GM10266 (cell line): ENCODE results near the gene LTBP1.

Experiments used
- DNase-seq: peaks from one replicate; pipeline ENCODE4 v3.0.0; 2012; ENCODE audit errors: extremely low spot score
- TF ChIP-seq, protein P1 (sequence below): IDR thresholded peaks from 2 replicates; pipeline ENCODE4 v1.5.1; 2012; ENCODE audit warnings: mild to moderate bottlenecking, low read depth; ENCODE audit not compliant: control insufficient read depth, insufficient read depth; ENCODE audit errors: missing control alignments

The LTBP1 gene

DNA sequence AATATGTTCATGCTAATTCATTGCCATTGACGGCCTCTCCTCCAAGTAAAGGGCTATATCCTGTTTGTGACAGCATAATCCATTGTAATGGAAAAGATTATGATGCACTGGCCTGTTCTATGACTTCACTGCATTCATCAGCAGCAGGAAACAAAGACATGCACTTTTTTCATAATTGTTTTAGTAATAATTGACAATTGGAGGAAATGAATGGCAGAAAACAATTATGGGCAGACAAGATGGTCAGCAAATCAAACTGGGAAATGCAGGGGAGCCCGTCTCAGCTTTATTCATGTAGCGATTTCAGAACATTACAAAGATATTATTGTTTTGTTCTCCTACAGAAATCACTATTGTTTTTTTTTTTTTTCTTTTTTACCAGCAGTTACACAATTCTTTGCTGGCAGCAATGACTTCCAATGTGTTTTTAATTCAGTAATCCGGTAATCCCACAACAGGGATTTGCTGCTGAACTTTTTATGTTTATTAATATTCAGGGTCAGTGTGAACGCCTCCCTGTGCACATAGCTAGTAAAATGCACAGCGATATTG is 495.9 kb downstream of the LTBP1 start:
- TF ChIP-seq, protein P1, sequence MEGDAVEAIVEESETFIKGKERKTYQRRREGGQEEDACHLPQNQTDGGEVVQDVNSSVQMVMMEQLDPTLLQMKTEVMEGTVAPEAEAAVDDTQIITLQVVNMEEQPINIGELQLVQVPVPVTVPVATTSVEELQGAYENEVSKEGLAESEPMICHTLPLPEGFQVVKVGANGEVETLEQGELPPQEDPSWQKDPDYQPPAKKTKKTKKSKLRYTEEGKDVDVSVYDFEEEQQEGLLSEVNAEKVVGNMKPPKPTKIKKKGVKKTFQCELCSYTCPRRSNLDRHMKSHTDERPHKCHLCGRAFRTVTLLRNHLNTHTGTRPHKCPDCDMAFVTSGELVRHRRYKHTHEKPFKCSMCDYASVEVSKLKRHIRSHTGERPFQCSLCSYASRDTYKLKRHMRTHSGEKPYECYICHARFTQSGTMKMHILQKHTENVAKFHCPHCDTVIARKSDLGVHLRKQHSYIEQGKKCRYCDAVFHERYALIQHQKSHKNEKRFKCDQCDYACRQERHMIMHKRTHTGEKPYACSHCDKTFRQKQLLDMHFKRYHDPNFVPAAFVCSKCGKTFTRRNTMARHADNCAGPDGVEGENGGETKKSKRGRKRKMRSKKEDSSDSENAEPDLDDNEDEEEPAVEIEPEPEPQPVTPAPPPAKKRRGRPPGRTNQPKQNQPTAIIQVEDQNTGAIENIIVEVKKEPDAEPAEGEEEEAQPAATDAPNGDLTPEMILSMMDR = no peak
- no peak for DNase-seq

DNA sequence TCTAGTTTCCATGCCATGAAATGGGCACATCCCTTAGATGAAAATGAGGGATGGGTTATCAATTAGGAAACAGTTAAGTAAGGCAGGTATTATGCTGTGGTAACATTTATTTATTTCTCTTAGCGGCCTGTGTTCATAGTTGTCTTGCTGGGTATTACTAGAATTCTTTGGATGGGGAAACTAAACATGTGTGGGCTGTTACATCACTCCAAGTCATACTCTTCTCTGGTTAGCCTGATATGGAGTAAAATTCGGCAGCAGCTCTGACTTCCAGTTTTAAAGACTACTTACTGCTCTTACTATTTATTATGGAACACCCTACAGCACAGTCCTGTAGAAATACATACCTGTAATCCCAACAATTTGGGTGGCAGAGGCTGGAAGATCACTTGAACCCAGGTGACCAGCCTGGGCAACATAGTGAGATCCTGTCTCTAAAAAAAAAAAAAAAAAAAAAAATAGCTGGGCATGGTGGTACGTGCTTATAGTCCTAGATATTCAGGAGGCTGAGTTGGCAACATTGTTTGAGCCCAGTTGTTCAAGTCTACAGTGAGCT is 496.6 kb downstream of the LTBP1 start:
- DNase-seq = no peak
- TF ChIP-seq, protein P1 = no peak

DNA sequence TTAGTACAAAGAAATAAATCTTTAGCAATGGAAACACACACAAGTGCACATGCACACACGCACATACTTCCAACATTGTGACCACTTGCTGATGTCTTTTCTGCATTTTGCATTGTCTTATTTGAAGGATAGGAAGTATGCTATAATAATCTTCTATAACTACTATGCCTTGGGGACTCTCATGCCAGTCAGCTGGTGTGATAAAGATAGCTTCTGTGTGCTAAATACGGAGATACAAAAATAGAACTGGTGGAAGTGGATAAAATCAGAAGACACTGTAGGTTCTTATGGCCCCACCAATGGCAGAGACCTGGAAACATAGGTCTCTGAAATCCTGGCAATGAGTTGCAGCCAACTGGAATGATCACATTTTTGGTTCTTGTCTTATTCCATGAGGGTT is 498.2 kb downstream of the LTBP1 start:
- TF ChIP-seq, protein P1 = no peak
- no peak for DNase-seq

DNA sequence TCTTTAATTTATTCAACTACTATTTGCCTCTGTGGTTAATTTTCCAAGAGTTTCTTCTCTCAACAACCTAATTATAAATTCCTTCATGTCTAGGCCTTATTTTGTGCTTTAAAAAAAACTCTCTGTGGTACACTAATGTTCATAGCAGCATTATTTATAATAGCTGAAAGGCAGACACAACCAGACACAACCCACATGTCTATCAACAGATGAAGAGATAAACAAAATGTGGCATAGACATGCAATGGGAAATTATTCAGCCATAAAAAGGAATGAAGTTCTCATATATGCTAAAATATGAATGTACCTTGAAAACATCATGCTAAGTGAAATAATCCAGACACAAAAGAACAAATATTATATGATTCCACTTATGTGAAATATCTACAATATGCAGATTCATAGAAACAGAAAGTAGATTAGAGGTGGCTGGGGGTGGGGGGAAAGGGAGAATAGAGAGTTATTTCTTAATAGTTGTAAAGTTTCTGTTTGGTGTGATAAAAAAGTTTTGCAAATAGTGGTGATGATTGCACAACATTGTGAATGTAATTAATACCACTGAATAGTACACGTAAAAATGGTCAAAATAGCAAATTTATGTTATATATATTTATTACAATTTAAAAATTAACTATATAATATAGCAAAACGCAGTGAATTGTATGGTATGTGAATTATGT is 501.6 kb downstream of the LTBP1 start:
- TF ChIP-seq, protein P1 = no peak
- DNase-seq = no peak
